Measurements from ENCODE around the gene SH3PXD2A. TPM values are rescaled to one million over a fixed set of nuclear protein-coding genes. Genes with fewer than 3 reads are reported as not detected.

The SH3PXD2A gene
- total and polyA plus RNA-seq, 10 of the 15 experiments (the other 5 are each of a cell fraction or from before 2014, with no cell fraction given) = 0.63 to 14.0 (median 4.4) TPM

DNA sequence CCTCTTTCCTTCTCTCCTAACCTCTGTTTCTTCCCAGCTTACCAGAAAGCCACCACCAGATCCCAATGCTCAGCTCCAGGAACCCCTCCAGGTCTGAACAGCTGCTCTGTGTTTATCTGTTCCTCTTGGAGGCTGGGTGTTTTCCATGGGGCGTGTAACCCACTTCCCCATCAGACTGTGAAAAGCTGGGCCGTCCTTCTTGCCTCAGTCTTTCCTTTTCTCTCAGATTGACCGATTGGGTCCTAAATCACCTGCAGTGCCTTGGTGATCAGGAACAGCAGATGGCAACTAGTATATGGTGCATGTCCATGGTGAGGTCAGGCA lies 4.8 kb downstream of the SH3PXD2A start:
- ChIA-PET CTCF (interaction anchor here (0.9 kb wide), 1 partner anchor 138 kb away, joined by 3 read pairs; no protein-coding TSS in a partner anchor), POLR2A (no interaction called here), RAD21 (ENCODE audit: unreplicated experiment) (no interaction called here), SMC1A (ENCODE audit: uncharacterized antibody, unreplicated experiment) (no interaction called here)
- WGBS (ENCODE audit: insufficient coverage, insufficient replicate concordance, low lambda C conversion rate, missing lambda C conversion rate) = 6% methylated on average over 3 of the region's 3 CpGs
- Histone ChIP-seq H3K4me3 (no peak overlapping the region), H3K4me2 (ENCODE audit: control insufficient read depth, insufficient read depth) (no peak overlapping the region), H4K20me1 (ENCODE audit: control insufficient read depth, insufficient read depth) (no peaks in the 10 kb centered on the region), H3K36me3 (ENCODE audit: control insufficient read depth in 2 of 2, insufficient read depth in 2 of 2, low read length in 1 of 2) (no peaks in the 10 kb centered on the region), H3K4me1 (ENCODE audit: control insufficient read depth, insufficient read depth, low read length) (no peaks in the 10 kb centered on the region), H3K79me2 (ENCODE audit: control insufficient read depth, insufficient read depth, low read length) (no peaks in the 10 kb centered on the region), H3K27ac (ENCODE audit: control insufficient read depth, insufficient read depth) (no peak overlapping the region), H3K9ac (ENCODE audit: control insufficient read depth, insufficient read depth, low read length) (no peak overlapping the region), H2AFZ (ENCODE audit: control insufficient read depth, low read depth, low read length) (no peak overlapping the region), H3K9me3 (replicated peaks; ENCODE audit: control insufficient read depth, insufficient read depth, low read length) (no peaks in the 10 kb centered on the region), H3K27me3 (replicated peaks in 1 of 2; ENCODE audit: control insufficient read depth in 2 of 2, insufficient read depth in 2 of 2, low read length in 1 of 2) (peaks cover 4 to 14% of the 10 kb centered on the region in 2 experiments; a peak in 2 of 4 replicates)
- TF ChIP-seq, protein P1, sequence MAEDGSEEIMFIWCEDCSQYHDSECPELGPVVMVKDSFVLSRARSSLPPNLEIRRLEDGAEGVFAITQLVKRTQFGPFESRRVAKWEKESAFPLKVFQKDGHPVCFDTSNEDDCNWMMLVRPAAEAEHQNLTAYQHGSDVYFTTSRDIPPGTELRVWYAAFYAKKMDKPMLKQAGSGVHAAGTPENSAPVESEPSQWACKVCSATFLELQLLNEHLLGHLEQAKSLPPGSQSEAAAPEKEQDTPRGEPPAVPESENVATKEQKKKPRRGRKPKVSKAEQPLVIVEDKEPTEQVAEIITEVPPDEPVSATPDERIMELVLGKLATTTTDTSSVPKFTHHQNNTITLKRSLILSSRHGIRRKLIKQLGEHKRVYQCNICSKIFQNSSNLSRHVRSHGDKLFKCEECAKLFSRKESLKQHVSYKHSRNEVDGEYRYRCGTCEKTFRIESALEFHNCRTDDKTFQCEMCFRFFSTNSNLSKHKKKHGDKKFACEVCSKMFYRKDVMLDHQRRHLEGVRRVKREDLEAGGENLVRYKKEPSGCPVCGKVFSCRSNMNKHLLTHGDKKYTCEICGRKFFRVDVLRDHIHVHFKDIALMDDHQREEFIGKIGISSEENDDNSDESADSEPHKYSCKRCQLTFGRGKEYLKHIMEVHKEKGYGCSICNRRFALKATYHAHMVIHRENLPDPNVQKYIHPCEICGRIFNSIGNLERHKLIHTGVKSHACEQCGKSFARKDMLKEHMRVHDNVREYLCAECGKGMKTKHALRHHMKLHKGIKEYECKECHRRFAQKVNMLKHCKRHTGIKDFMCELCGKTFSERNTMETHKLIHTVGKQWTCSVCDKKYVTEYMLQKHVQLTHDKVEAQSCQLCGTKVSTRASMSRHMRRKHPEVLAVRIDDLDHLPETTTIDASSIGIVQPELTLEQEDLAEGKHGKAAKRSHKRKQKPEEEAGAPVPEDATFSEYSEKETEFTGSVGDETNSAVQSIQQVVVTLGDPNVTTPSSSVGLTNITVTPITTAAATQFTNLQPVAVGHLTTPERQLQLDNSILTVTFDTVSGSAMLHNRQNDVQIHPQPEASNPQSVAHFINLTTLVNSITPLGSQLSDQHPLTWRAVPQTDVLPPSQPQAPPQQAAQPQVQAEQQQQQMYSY (CRISPR knock-in tag; IDR thresholded peaks at IDR 0.05) = no peak
- no TSS peak for BruUV-seq (replicated peaks)
- ATAC-seq (no peak), FAIRE-seq (no peak), DNase-seq (ENCODE audit: low read depth, low spot score) (no peak)
- intact Hi-C loops (cut with micrococcal nuclease; ENCODE audit: unreplicated experiment) (no loop called here), in situ Hi-C loops (cut with MboI) (no loop called here)

DNA sequence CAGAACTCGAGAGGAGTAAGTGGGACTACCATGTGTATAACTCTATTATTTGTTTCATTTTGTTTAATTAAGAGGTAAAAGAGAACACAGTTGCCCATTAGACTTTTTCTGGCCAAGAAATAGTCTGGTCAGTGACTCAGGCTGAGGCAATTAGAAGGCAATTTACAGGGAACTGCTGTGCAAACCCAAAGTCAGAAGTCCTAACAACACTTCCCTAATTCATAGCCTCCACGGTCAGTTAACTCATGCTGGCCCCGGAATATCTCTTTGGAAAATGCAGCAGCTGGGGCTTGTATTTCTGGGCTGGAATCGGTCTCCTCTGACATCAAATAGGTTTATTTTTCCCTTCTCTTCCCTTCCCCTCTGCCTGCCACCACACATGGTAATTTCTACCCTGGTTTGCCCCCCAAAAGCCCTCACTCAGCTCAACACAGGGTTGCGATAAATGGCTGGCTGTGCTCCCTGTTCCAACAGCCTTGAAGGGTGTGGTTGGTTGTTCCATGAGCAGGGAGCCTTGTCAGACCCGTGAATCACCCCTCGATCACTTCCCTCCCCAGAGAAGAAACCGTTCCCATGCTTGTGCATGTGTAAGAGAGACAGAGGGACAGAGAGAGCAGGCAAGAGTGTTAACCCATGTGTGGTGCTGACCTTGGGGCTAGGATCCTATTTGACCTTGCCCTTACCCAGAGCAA lies 5.3 kb downstream of the SH3PXD2A start:
- H3K4me3 ChIP-seq = no peak overlapping the region
- ATAC-seq (no peak), DNase-seq (ENCODE audit: low read depth, low spot score) (no peak), FAIRE-seq (no peak)
- H3K36me3 ChIP-seq (ENCODE audit: control insufficient read depth in 2 of 2, insufficient read depth in 2 of 2, low read length in 1 of 2) = no peaks in the 10 kb centered on the region
- no peaks in the 10 kb centered on the region for H3K4me1 ChIP-seq (ENCODE audit: control insufficient read depth, insufficient read depth, low read length)
- in situ Hi-C loops (cut with MboI) (no loop called here), intact Hi-C loops (cut with micrococcal nuclease; ENCODE audit: unreplicated experiment) (no loop called here)
- H2AFZ ChIP-seq (ENCODE audit: control insufficient read depth, low read depth, low read length) = no peak overlapping the region
- H3K27me3 ChIP-seq (replicated peaks in 1 of 2; ENCODE audit: control insufficient read depth in 2 of 2, insufficient read depth in 2 of 2, low read length in 1 of 2) = peaks cover 4 to 14% of the 10 kb centered on the region in 2 experiments; a peak in 2 of 4 replicates
- no peak overlapping the region for H3K27ac ChIP-seq (ENCODE audit: control insufficient read depth, insufficient read depth)
- ChIA-PET CTCF (interaction anchor here (0.9 kb wide), 1 partner anchor 137 kb away, joined by 3 read pairs; no protein-coding TSS in a partner anchor), RAD21 (ENCODE audit: unreplicated experiment) (no interaction called here), POLR2A (no interaction called here), SMC1A (ENCODE audit: uncharacterized antibody, unreplicated experiment) (no interaction called here)
- H3K4me2 ChIP-seq (ENCODE audit: control insufficient read depth, insufficient read depth) = no peak overlapping the region
- no peaks in the 10 kb centered on the region for H4K20me1 ChIP-seq (ENCODE audit: control insufficient read depth, insufficient read depth)
- H3K9ac ChIP-seq (ENCODE audit: control insufficient read depth, insufficient read depth, low read length) = no peak overlapping the region
- WGBS (ENCODE audit: insufficient coverage, insufficient replicate concordance, low lambda C conversion rate, missing lambda C conversion rate) = 31% methylated on average over 8 of the region's 8 CpGs
- no TSS peak for BruUV-seq (replicated peaks)
- no peaks in the 10 kb centered on the region for H3K79me2 ChIP-seq (ENCODE audit: control insufficient read depth, insufficient read depth, low read length)
- no peaks in the 10 kb centered on the region for H3K9me3 ChIP-seq (replicated peaks; ENCODE audit: control insufficient read depth, insufficient read depth, low read length)
- TF ChIP-seq STAT3 (IDR thresholded peaks at IDR 0.05; ENCODE audit: low read depth, low read length) (no peak), ESRRA (IDR thresholded peaks at IDR 0.05; ENCODE audit: low read length) (no peak), PAX5 (IDR thresholded peaks at IDR 0.05; ENCODE audit: borderline replicate concordance, low read depth, low read length) (no peak), EP300 (IDR thresholded peaks at IDR 0.05; ENCODE audit: borderline replicate concordance in 1 of 2, control insufficient read depth in 1 of 2, low read depth in 2 of 2, low read length in 2 of 2) (no peak), TCF12 (IDR thresholded peaks at IDR 0.05; ENCODE audit: low read depth, low read length) (no peak), JUNB (IDR thresholded peaks at IDR 0.05) (no peak)
- TF ChIP-seq, protein P2, sequence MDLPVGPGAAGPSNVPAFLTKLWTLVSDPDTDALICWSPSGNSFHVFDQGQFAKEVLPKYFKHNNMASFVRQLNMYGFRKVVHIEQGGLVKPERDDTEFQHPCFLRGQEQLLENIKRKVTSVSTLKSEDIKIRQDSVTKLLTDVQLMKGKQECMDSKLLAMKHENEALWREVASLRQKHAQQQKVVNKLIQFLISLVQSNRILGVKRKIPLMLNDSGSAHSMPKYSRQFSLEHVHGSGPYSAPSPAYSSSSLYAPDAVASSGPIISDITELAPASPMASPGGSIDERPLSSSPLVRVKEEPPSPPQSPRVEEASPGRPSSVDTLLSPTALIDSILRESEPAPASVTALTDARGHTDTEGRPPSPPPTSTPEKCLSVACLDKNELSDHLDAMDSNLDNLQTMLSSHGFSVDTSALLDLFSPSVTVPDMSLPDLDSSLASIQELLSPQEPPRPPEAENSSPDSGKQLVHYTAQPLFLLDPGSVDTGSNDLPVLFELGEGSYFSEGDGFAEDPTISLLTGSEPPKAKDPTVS (IDR thresholded peaks at IDR 0.05; ENCODE audit: low read depth, low read length) = no peak

Data from GM12878 (cell line).